Superior temporal gyrus (tissue), 1 donor: Measurements from ENCODE around the gene PDGFC.

Experiments
- DNase-seq: peaks from one replicate; pipeline ENCODE4 v3.0.0-alpha.2; 2016; ENCODE audit errors: extremely low spot score

Gene PDGFC

GRCh38 chr4:156749426-156750403 is 221.9 kb downstream of the PDGFC start:
- peak; percentile 50 for DNase-seq

- DNase-seq: no peak
Measured at GRCh38 chr4:156746111-156746510, 225.5 kb downstream of the PDGFC start.

- no peak for DNase-seq
Measured at GRCh38 chr4:156738766-156739165, 232.8 kb downstream of the PDGFC start.

GRCh38 chr4:156734965-156735895 is 236.4 kb downstream of the PDGFC start:
- DNase-seq: no peak

GRCh38 chr4:156733582-156733981 is 238.0 kb downstream of the PDGFC start:
- DNase-seq: no peak

GRCh38 chr4:156732634-156733033 is 239.0 kb downstream of the PDGFC start:
- DNase-seq: no peak

GRCh38 chr4:156729416-156729815 is 242.2 kb downstream of the PDGFC start:
- DNase-seq: no peak

- DNase-seq: no peak
Measured at GRCh38 chr4:156725257-156725656, 246.3 kb downstream of the PDGFC start.

GRCh38 chr4:156723951-156724668 is 247.5 kb downstream of the PDGFC start:
- no peak for DNase-seq

GRCh38 chr4:156718226-156718625 is 253.4 kb downstream of the PDGFC start:
- no peak for DNase-seq

- DNase-seq: no peak
Measured at GRCh38 chr4:156711193-156711590, 260.4 kb downstream of the PDGFC start.
